HepG2 (cell line): ENCODE data around the gene POU2F2. TPM values are rescaled to one million over a fixed set of nuclear protein-coding genes. Genes with fewer than 3 reads are reported as not detected.

Experiments
- CHD2 ChIP-seq: IDR thresholded peaks from 2 replicates; pipeline ENCODE4 v1.6.1; 2011; ENCODE audit warnings: low read depth, low read length, improper control_type of control experiment
- DNMT1 ChIP-seq: sonication (generic); formaldehyde crosslinking; IDR thresholded peaks from 2 replicates; pipeline ENCODE4 v1.5.1; 2020; ENCODE audit warnings: mild to moderate bottlenecking, missing genetic modification reagents
- GFI1 ChIP-seq: sonication (generic); formaldehyde crosslinking; IDR thresholded peaks from 2 replicates; pipeline ENCODE4 v1.5.0; 2020; ENCODE audit warnings: missing genetic modification reagents, mild to moderate bottlenecking, borderline replicate concordance
- HMGXB4 ChIP-seq, 2 experiments: sonication (generic) in 1 of 2; formaldehyde crosslinking in 1 of 2; IDR thresholded peaks; 2 replicates each; pipeline versions ENCODE4 v1.4.0 to v1.6.1; 2018 to 2020; ENCODE audit warnings: missing genetic modification reagents in 2 of 2, borderline replicate concordance in 1 of 2, low read depth in 1 of 2, mild to moderate bottlenecking in 1 of 2, missing biosample characterization in 1 of 2
- KLF12 ChIP-seq: sonication (generic); formaldehyde crosslinking; IDR thresholded peaks from 2 replicates; pipeline ENCODE4 v1.4.0; 2020; ENCODE audit warnings: missing genetic modification reagents, borderline replicate concordance
- MAZ ChIP-seq, 2 experiments: sonication (generic) in 1 of 2; formaldehyde crosslinking in 1 of 2; IDR thresholded peaks; 2 replicates each; pipeline versions ENCODE4 v1.5.0 to v1.6.1; 2012 to 2020; ENCODE audit warnings: low read depth in 2 of 2, mild to moderate bottlenecking in 2 of 2, borderline replicate concordance in 1 of 2, improper control_type of control experiment in 1 of 2, low read length in 1 of 2, missing genetic modification reagents in 1 of 2, moderate library complexity in 1 of 2
- PHF20 ChIP-seq: sonication (generic); formaldehyde crosslinking; IDR thresholded peaks from 2 replicates; pipeline ENCODE4 v1.5.0; 2020; ENCODE audit warnings: mild to moderate bottlenecking, missing genetic modification reagents
- SNAPC5 ChIP-seq: sonication (generic); formaldehyde crosslinking; IDR thresholded peaks from 2 replicates; pipeline ENCODE4 v1.8.1; 2023; ENCODE audit warnings: mild to moderate bottlenecking, missing genetic modification reagents, borderline replicate concordance
- ZBTB20 ChIP-seq: sonication (generic); formaldehyde crosslinking; IDR thresholded peaks from 2 replicates; pipeline ENCODE4 v1.8.1; 2023; ENCODE audit warnings: missing genetic modification reagents, low read depth, mild to moderate bottlenecking, borderline replicate concordance
- ZBTB34 ChIP-seq: sonication (generic); formaldehyde crosslinking; IDR thresholded peaks from 2 replicates; pipeline ENCODE4 v1.8.0; 2022; ENCODE audit warnings: mild to moderate bottlenecking, missing genetic modification reagents
- ZFP90 ChIP-seq: sonication (generic); formaldehyde crosslinking; IDR thresholded peaks from 2 replicates; pipeline ENCODE4 v1.8.0; 2022; ENCODE audit warnings: missing genetic modification reagents, mild to moderate bottlenecking, inconsistent platforms, borderline replicate concordance
- ZNF18 ChIP-seq: sonication (generic); formaldehyde crosslinking; IDR thresholded peaks from 2 replicates; pipeline ENCODE4 v1.8.0; 2022; ENCODE audit warnings: mild to moderate bottlenecking, missing genetic modification reagents; ENCODE audit not compliant: insufficient replicate concordance
- ZNF777 ChIP-seq: sonication (generic); formaldehyde crosslinking; IDR thresholded peaks from 2 replicates; pipeline ENCODE4 v1.4.0; 2020; ENCODE audit warnings: missing genetic modification reagents
- ZNF788 ChIP-seq: sonication (generic); formaldehyde crosslinking; IDR thresholded peaks from 2 replicates; pipeline ENCODE4 v1.5.0; 2020; ENCODE audit warnings: mild to moderate bottlenecking, missing genetic modification reagents, borderline replicate concordance
- polyA plus RNA-seq, 8 experiments: library from polyadenylated mRNA; depleted of rRNA in 3 of 8; stranded (reverse) in 7 of 8; unstranded in 1 of 8; fragments of >200 nt; fragmentation: Illumina TruSeq in 4 of 8; extraction: Trizol in 4 of 8; gene quantifications; 2 replicates each; pipeline versions ENCODE4 v1.2.1 to v1.2.3, GENCODE V29; 2011 to 2016; ENCODE audit warnings: low read depth in 4 of 8, missing spikeins in 1 of 8, mixed read lengths in 1 of 8; ENCODE audit not compliant: insufficient read depth in 1 of 8
- total RNA-seq, 5 experiments: library from RNA; depleted of rRNA; stranded (reverse); fragments of >200 nt; fragmentation: Illumina TruSeq; extraction: Trizol; gene quantifications; 2 replicates each; pipeline ENCODE4 v1.2.3, GENCODE V29; 2016; ENCODE audit warnings: low read depth in 1 of 5
- TF ChIP-seq, protein P1 (sequence below): IDR thresholded peaks from 2 replicates; pipeline ENCODE4 v1.6.1; 2016; ENCODE audit warnings: mild to moderate bottlenecking, missing biosample characterization, missing genetic modification reagents
- TF ChIP-seq, protein P2 (sequence below): sonication (generic); formaldehyde crosslinking; IDR thresholded peaks from 2 replicates; pipeline ENCODE4 v1.4.0; 2020; ENCODE audit warnings: missing genetic modification reagents

Gene POU2F2
- total and polyA plus RNA-seq, 2 of the 13 experiments (the other 11 are each of a cell fraction or from before 2014, with no cell fraction given), result 0.09 to 0.17 TPM

GRCh38 chr19:42075616-42076379, 56.4 kb downstream of the POU2F2 start, which contains the start of gene ZNF574 (continued):
- TF ChIP-seq GFI1 (CRISPR knock-in tag) (peak; percentile 10; the same call in 1 of the 2 replicates), ZNF777 (CRISPR knock-in tag) (peak; percentile 63; the same call in 1 of the 2 replicates), CHD2 (peak; percentile 43; the same call in 1 of the 2 replicates), DNMT1 (no peak; the same call in 1 of the 2 replicates), HMGXB4 (CRISPR knock-in tag; IDR thresholded peaks at IDR 0.05; ENCODE audit: borderline replicate concordance in 1 of 2, low read depth in 1 of 2) (peak; percentile 13 to 55; a peak in 2 of 4 replicates), ZBTB20 (0 out of 2 replicates have a peak, but pooled peaks have one; percentile 44), ZFP90 (CRISPR knock-in tag) (no peak), MAZ (IDR thresholded peaks at IDR 0.05; ENCODE audit: borderline replicate concordance, low read depth, low read length) (peak; percentile 85), MAZ (CRISPR knock-in tag; IDR thresholded peaks at IDR 0.05; ENCODE audit: low read depth) (peak; percentile 92), PHF20 (CRISPR knock-in tag) (peak; percentile 66), ZNF18 (CRISPR knock-in tag) (no peak), ZBTB34 (no peak), SNAPC5 (CRISPR knock-in tag) (0 out of 2 replicates have a peak, but pooled peaks have one; percentile 62), KLF12 (CRISPR knock-in tag) (peak; percentile 55; the same call in 1 of the 2 replicates), ZNF788 (CRISPR knock-in tag) (0 out of 2 replicates have a peak, but pooled peaks have one; percentile 24)
- TF ChIP-seq, protein P1, sequence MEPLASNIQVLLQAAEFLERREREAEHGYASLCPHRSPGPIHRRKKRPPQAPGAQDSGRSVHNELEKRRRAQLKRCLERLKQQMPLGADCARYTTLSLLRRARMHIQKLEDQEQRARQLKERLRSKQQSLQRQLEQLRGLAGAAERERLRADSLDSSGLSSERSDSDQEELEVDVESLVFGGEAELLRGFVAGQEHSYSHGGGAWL (CRISPR knock-in tag), result no peak
- TF ChIP-seq, protein P2, sequence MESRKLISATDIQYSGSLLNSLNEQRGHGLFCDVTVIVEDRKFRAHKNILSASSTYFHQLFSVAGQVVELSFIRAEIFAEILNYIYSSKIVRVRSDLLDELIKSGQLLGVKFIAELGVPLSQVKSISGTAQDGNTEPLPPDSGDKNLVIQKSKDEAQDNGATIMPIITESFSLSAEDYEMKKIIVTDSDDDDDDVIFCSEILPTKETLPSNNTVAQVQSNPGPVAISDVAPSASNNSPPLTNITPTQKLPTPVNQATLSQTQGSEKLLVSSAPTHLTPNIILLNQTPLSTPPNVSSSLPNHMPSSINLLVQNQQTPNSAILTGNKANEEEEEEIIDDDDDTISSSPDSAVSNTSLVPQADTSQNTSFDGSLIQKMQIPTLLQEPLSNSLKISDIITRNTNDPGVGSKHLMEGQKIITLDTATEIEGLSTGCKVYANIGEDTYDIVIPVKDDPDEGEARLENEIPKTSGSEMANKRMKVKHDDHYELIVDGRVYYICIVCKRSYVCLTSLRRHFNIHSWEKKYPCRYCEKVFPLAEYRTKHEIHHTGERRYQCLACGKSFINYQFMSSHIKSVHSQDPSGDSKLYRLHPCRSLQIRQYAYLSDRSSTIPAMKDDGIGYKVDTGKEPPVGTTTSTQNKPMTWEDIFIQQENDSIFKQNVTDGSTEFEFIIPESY, result 0 out of 2 replicates have a peak, but pooled peaks have one; percentile 5
